Neural cell (in vitro differentiated cells): ENCODE measurements around the gene ANKS1B. TPM values are rescaled to one million over a fixed set of nuclear protein-coding genes. Genes with fewer than 3 reads are reported as not detected.

Experiments used
- H2AFZ ChIP-seq: fragments of 200-600, 300-800 bp; sonication (generic), shearing (Covaris generic); 2 replicates; pipeline ENCODE4 v1.6.0; 2014; ENCODE audit warnings: low read depth, mild to moderate bottlenecking, antibody characterized with exemption, low read length, moderate library complexity
- H3F3A ChIP-seq: fragments of 200-600 bp; shearing (Covaris generic); 2 replicates; pipeline ENCODE4 v1.6.1; 2016; ENCODE audit warnings: mild to moderate bottlenecking, moderate library complexity, mixed read lengths, antibody characterized with exemption, low read length; ENCODE audit not compliant: insufficient read depth, poor library complexity, severe bottlenecking
- H3K27ac ChIP-seq: fragments of 200-600, 300-800 bp; sonication (generic), shearing (Covaris generic); 2 replicates; pipeline ENCODE4 v1.5.1; 2014; ENCODE audit warnings: mild to moderate bottlenecking, low read length, moderate library complexity
- H3K27me3 ChIP-seq: fragments of 300-800, 200-600 bp; sonication (generic), shearing (Covaris generic); 2 replicates; pipeline ENCODE4 v1.6.0; 2014; ENCODE audit warnings: mild to moderate bottlenecking, low read depth, low read length, moderate library complexity; ENCODE audit not compliant: insufficient read depth
- H3K36me3 ChIP-seq: fragments of 300-800, 200-600 bp; sonication (generic), shearing (Covaris generic); 2 replicates; pipeline ENCODE4 v1.5.1; 2014; ENCODE audit warnings: mild to moderate bottlenecking, antibody characterized with exemption, low read length, moderate library complexity; ENCODE audit not compliant: insufficient read depth
- H3K4me2 ChIP-seq: fragments of 300-800, 200-600 bp; sonication (generic), shearing (Covaris generic); 2 replicates; pipeline ENCODE4 v1.6.0; 2014; ENCODE audit warnings: mild to moderate bottlenecking, low read length
- H3K4me3 ChIP-seq: fragments of 300-800, 200-600 bp; sonication (generic), shearing (Covaris generic); 2 replicates; pipeline ENCODE4 v1.5.1; 2014; ENCODE audit warnings: mild to moderate bottlenecking, low read length, moderate library complexity
- H3K79me2 ChIP-seq: fragments of 200-600 bp; shearing (Covaris generic); replicated peaks from 2 replicates; pipeline ENCODE4 v1.6.0; 2014; ENCODE audit warnings: mild to moderate bottlenecking, low read length, moderate library complexity; ENCODE audit not compliant: insufficient read depth
- H3K9ac ChIP-seq: fragments of 300-800, 200-600 bp; sonication (generic), shearing (Covaris generic); 2 replicates; pipeline ENCODE4 v1.6.1; 2016; ENCODE audit warnings: mild to moderate bottlenecking, low read length, mixed read lengths
- H3K9me2 ChIP-seq: fragments of 200-600 bp; shearing (Covaris generic); 2 replicates; pipeline ENCODE4 v1.6.1; 2016; ENCODE audit warnings: mild to moderate bottlenecking, low read length, mixed read lengths; ENCODE audit not compliant: insufficient read depth
- H3K9me3 ChIP-seq: fragments of 200-600, 300-800 bp; sonication (generic), shearing (Covaris generic); 2 replicates; pipeline ENCODE4 v1.6.1; 2016; ENCODE audit warnings: mild to moderate bottlenecking, mixed run types, low read length, moderate library complexity, mixed read lengths
- H4K20me1 ChIP-seq: fragments of 200-600 bp; shearing (Covaris generic); 2 replicates; pipeline ENCODE4 v1.6.1; 2016; ENCODE audit warnings: mild to moderate bottlenecking, mixed run types; ENCODE audit not compliant: insufficient read depth
- CTCF ChIP-seq: fragments of 450-650 bp; IDR thresholded peaks from 2 replicates; pipeline ENCODE4 v1.5.1; 2014; ENCODE audit warnings: antibody characterized with exemption, mild to moderate bottlenecking, moderate library complexity; ENCODE audit not compliant: poor library complexity, severe bottlenecking
- EP300 ChIP-seq: fragments of 450-650 bp; conservative IDR thresholded peaks from 2 replicates; pipeline ENCODE4 v1.6.1; 2014; ENCODE audit warnings: antibody characterized with exemption, mild to moderate bottlenecking, moderate library complexity; ENCODE audit not compliant: poor library complexity, severe bottlenecking
- EZH2 ChIP-seq: fragments of 200-600, 300-800 bp; shearing (Covaris generic), sonication (generic); IDR thresholded peaks from 2 replicates; pipeline ENCODE4 v1.6.1; 2014; ENCODE audit warnings: antibody characterized with exemption, low read length, borderline replicate concordance, mild to moderate bottlenecking; ENCODE audit not compliant: insufficient read depth, poor library complexity, severe bottlenecking
- MXI1 ChIP-seq: fragments of 450-650 bp; conservative IDR thresholded peaks from 2 replicates; pipeline ENCODE4 v1.6.1; 2014; ENCODE audit warnings: antibody characterized with exemption, mild to moderate bottlenecking; ENCODE audit not compliant: poor library complexity, severe bottlenecking
- POLR2AphosphoS5 ChIP-seq: IDR thresholded peaks from 2 replicates; pipeline ENCODE4 v1.6.1; 2012
- RAD21 ChIP-seq: fragments of 450-650 bp; conservative IDR thresholded peaks from 2 replicates; pipeline ENCODE4 v1.6.1; 2014; ENCODE audit warnings: antibody characterized with exemption, mild to moderate bottlenecking, moderate library complexity
- REST ChIP-seq: IDR thresholded peaks from 2 replicates; pipeline ENCODE4 v1.6.1; 2012; ENCODE audit warnings: borderline replicate concordance
- SMC3 ChIP-seq: fragments of 450-650 bp; conservative IDR thresholded peaks from 2 replicates; pipeline ENCODE4 v1.6.1; 2014; ENCODE audit warnings: antibody characterized with exemption, mild to moderate bottlenecking, moderate library complexity; ENCODE audit not compliant: poor library complexity
- TAF1 ChIP-seq: IDR thresholded peaks from 2 replicates; pipeline ENCODE4 v1.6.1; 2012; ENCODE audit warnings: low read depth
- polyA plus RNA-seq: library from polyadenylated mRNA; depleted of rRNA; stranded (reverse); fragments of >200 nt; gene quantifications from 2 replicates; pipeline ENCODE4 v1.2.3, GENCODE V29; 2014

The ANKS1B gene
- polyA plus RNA-seq, 1 donor from 2014 or later = 65.6 TPM

GRCh38 chr12:99374023-99374422 is 610.7 kb downstream of the ANKS1B start:
- Histone ChIP-seq H3K9me2 (no peaks in the 10 kb centered on the region), H3F3A (no peaks in the 10 kb centered on the region), H3K79me2 (no peaks in the 10 kb centered on the region), H3K9me3 (no peaks in the 10 kb centered on the region), H3K9ac (no peak overlapping the region), H3K27ac (no peak overlapping the region), H3K27me3 (no peaks in the 10 kb centered on the region), H2AFZ (no peak overlapping the region), H4K20me1 (no peaks in the 10 kb centered on the region), H3K4me2 (no peak overlapping the region), H3K36me3 (no peaks in the 10 kb centered on the region), H3K4me3 (no peak overlapping the region)
- TF ChIP-seq EZH2 (no peak), SMC3 (no peak), REST (no peak), POLR2AphosphoS5 (no peak), EP300 (no peak), CTCF (no peak), MXI1 (no peak), TAF1 (no peak), RAD21 (no peak)

- H3K4me2 ChIP-seq = no peak overlapping the region
- no peak overlapping the region for H2AFZ ChIP-seq
- no peaks in the 10 kb centered on the region for H4K20me1 ChIP-seq
- no peaks in the 10 kb centered on the region for H3K27me3 ChIP-seq
- TF ChIP-seq TAF1 (no peak), MXI1 (no peak), CTCF (no peak), RAD21 (no peak), REST (no peak), SMC3 (no peak), EZH2 (no peak), EP300 (no peak), POLR2AphosphoS5 (no peak)
- H3F3A ChIP-seq = no peaks in the 10 kb centered on the region
- no peaks in the 10 kb centered on the region for H3K36me3 ChIP-seq
- no peak overlapping the region for H3K4me3 ChIP-seq
- no peaks in the 10 kb centered on the region for H3K79me2 ChIP-seq
- H3K9ac ChIP-seq = no peak overlapping the region
- no peaks in the 10 kb centered on the region for H3K9me2 ChIP-seq
- no peaks in the 10 kb centered on the region for H3K9me3 ChIP-seq
- H3K27ac ChIP-seq = no peak overlapping the region
Measured at GRCh38 chr12:99372257-99372920, 612.3 kb downstream of the ANKS1B start.
